Cardiac muscle cell (in vitro differentiated cells and primary cell): ENCODE results near the gene CPNE1. TPM values are rescaled to one million over a fixed set of nuclear protein-coding genes. Genes with fewer than 3 reads are reported as not detected.

Source experiments
- DNase-seq, 2 donors: peaks; one replicate each; pipeline versions ENCODE4 v3.0.0 to v3.0.0-alpha.2; 2010 to 2017; ENCODE audit warnings: low read depth in 1 of 2, low spot score in 1 of 2
- H3K27ac ChIP-seq: fragments of 200-600 bp; sonication (generic); 2 replicates; pipeline ENCODE4 v1.5.1; 2016
- H3K27me3 ChIP-seq: fragments of 200-600 bp; sonication (generic); 2 replicates; pipeline ENCODE4 v1.6.0; 2016; ENCODE audit warnings: control low read depth
- H3K36me3 ChIP-seq: fragments of 200-600 bp; sonication (generic); 2 replicates; pipeline ENCODE4 v1.5.1; 2016; ENCODE audit warnings: control low read depth
- H3K4me1 ChIP-seq: fragments of 200-600 bp; sonication (generic); 2 replicates; pipeline ENCODE4 v1.8.1; 2017; ENCODE audit warnings: low read depth, mild to moderate bottlenecking, mixed run types
- H3K4me3 ChIP-seq: fragments of 200-600 bp; sonication (generic); 2 replicates; pipeline ENCODE4 v1.5.1; 2016; ENCODE audit warnings: mild to moderate bottlenecking
- H3K9me3 ChIP-seq: fragments of 200-600 bp; sonication (generic); 2 replicates; pipeline ENCODE4 v1.5.1; 2017; ENCODE audit warnings: low read depth, mild to moderate bottlenecking, control low read depth
- CTCF ChIP-seq: IDR thresholded peaks from 2 replicates; pipeline ENCODE4 v1.5.1; 2012; ENCODE audit warnings: low read depth, mild to moderate bottlenecking, low read length
- polyA plus RNA-seq: library from polyadenylated mRNA; unstranded; fragments of >200 nt; fragmentation: Nextera tagmentation; extraction: Ambion mirVana; gene quantifications from 2 replicates; pipeline ENCODE4 v1.2.1, GENCODE V29; 2016
- total RNA-seq: library from RNA; depleted of rRNA; stranded (reverse); fragments of >200 nt; gene quantifications from 2 replicates; pipeline ENCODE4 v1.2.3, GENCODE V29; 2016

Gene CPNE1
- total and polyA plus RNA-seq, 2 experiments from 2014 or later = 225 to 355 TPM

- Histone ChIP-seq H3K4me1 (peaks cover 10% of the 10 kb centered on the region), H3K36me3 (peaks cover 65% of the 10 kb centered on the region), H3K27ac (peak overlapping the region; percentile 52), H3K9me3 (no peaks in the 10 kb centered on the region), H3K27me3 (no peaks in the 10 kb centered on the region), H3K4me3 (no peak overlapping the region)
- no peak for TF ChIP-seq CTCF
- DNase-seq = no peak
These were observed 38.4 kb upstream of the CPNE1 start for GRCh38 chr20:35702824-35703695.

- peaks cover 58% of the 10 kb centered on the region for H3K36me3 ChIP-seq
- no peak for DNase-seq
- H3K27me3 ChIP-seq = no peaks in the 10 kb centered on the region
- peaks cover 13% of the 10 kb centered on the region for H3K4me1 ChIP-seq
- H3K9me3 ChIP-seq = no peaks in the 10 kb centered on the region
- TF ChIP-seq CTCF = no peak
- no peak overlapping the region for H3K4me3 ChIP-seq
- H3K27ac ChIP-seq = peak overlapping the region; percentile 52
These were observed 37.5 kb upstream of the CPNE1 start for GRCh38 chr20:35702051-35702823.

GRCh38 chr20:35700625-35701148 is 36.0 kb upstream of the CPNE1 start:
- TF ChIP-seq CTCF = no peak
- H3K9me3 ChIP-seq = no peaks in the 10 kb centered on the region
- H3K27ac ChIP-seq = peak overlapping the region; percentile 92
- no peaks in the 10 kb centered on the region for H3K27me3 ChIP-seq
- H3K4me3 ChIP-seq = no peak overlapping the region
- no peak for DNase-seq
- H3K36me3 ChIP-seq = peaks cover 44% of the 10 kb centered on the region
- peaks cover 13% of the 10 kb centered on the region for H3K4me1 ChIP-seq

GRCh38 chr20:35699957-35700624 is 35.4 kb upstream of the CPNE1 start:
- Histone ChIP-seq H3K36me3 (peaks cover 38% of the 10 kb centered on the region), H3K9me3 (no peaks in the 10 kb centered on the region), H3K4me3 (peak overlapping the region; percentile 69), H3K27me3 (no peaks in the 10 kb centered on the region), H3K4me1 (peaks cover 13% of the 10 kb centered on the region), H3K27ac (peak overlapping the region; percentile 92)
- DNase-seq = no peak
- no peak for TF ChIP-seq CTCF

- Histone ChIP-seq H3K4me1 (peaks cover 13% of the 10 kb centered on the region), H3K4me3 (peak within 1 kb of the TSS; percentile 69), H3K36me3 (peaks cover 31% of the 10 kb centered on the region), H3K27ac (peak within 1 kb of the TSS; percentile 92), H3K27me3 (no peaks in the 10 kb centered on the region), H3K9me3 (no peaks in the 10 kb centered on the region)
- peak; percentile 30 for TF ChIP-seq CTCF
- peak; percentile 85 to 95 for DNase-seq
These were observed 34.6 kb upstream of the CPNE1 start, which contains the start of the genes NFS1 and ROMO1 for GRCh38 chr20:35699127-35699956. Gene NFS1, minus strand, starts transcription at chr20:35699352. Its CDS starts 64 bp downstream, at chr20:35699288. Gene ROMO1, plus strand, starts transcription at chr20:35699405. Its CDS starts 228 bp downstream, at chr20:35699633.
